ENCODE data around the gene PRPF40A.

DNA sequence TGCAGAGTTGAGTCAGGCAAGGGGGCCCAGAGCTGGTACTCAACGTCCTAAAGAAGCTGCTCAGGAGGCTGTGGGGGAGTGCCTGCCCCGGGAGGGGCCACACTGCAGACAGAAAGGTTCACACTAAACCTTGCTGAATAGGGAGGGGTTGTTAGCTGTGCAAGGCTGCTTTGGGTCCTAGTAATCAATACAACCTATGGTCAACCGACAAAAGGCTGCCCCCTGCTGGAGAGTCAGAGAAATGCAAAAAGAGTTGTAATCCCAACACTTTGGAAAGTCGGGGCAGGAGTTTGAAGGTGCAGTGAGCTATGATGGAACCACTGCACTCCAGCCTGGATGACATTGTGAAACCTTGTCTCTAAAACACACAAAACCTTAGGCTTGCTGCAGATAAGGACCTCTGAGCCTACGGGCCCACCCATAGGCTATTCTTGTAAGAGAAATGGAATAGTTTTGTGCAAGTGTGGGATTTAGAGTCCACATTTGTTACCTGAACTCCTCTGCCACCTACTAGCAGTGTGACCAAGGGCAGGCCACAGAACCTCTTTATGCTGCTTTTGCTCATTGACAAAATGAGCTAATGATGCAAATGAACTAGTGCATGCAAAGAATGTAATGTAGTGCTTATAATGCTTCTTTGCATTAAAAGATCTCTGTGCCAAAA lies 81.5 kb downstream of the PRPF40A start:
- TF ChIP-seq POLR2A (IDR thresholded peaks at IDR 0.05), result no peak
- TF ChIP-seq, protein P1, sequence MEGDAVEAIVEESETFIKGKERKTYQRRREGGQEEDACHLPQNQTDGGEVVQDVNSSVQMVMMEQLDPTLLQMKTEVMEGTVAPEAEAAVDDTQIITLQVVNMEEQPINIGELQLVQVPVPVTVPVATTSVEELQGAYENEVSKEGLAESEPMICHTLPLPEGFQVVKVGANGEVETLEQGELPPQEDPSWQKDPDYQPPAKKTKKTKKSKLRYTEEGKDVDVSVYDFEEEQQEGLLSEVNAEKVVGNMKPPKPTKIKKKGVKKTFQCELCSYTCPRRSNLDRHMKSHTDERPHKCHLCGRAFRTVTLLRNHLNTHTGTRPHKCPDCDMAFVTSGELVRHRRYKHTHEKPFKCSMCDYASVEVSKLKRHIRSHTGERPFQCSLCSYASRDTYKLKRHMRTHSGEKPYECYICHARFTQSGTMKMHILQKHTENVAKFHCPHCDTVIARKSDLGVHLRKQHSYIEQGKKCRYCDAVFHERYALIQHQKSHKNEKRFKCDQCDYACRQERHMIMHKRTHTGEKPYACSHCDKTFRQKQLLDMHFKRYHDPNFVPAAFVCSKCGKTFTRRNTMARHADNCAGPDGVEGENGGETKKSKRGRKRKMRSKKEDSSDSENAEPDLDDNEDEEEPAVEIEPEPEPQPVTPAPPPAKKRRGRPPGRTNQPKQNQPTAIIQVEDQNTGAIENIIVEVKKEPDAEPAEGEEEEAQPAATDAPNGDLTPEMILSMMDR (IDR thresholded peaks at IDR 0.05), result peak; percentile 77 to 86 (median 82)

All from right lobe of liver (tissue), 4 donors.